Stomach (tissue), 9 donors: ENCODE data around the gene KIAA0232. TPM values are rescaled to one million over a fixed set of nuclear protein-coding genes. Genes with fewer than 3 reads are reported as not detected.

ENCODE experiments used
- DNase-seq, 2 donors: peaks; one replicate each; pipeline versions ENCODE4 v3.0.0 to v3.0.0-alpha.2; 2013 to 2019
- H3K27ac ChIP-seq, 5 donors: fragments of 200-600 bp in 4 of 5; sonication (generic) in 4 of 5; one replicate each; pipeline ENCODE4 v1.5.1; 2013 to 2019; ENCODE audit warnings: mild to moderate bottlenecking in 1 of 5, moderate library complexity in 1 of 5
- H3K27me3 ChIP-seq, 3 donors: fragments of 200-600 bp; sonication (generic); one replicate each; pipeline ENCODE4 v1.5.1; 2017 to 2019; ENCODE audit warnings: mixed run types in 1 of 3
- H3K36me3 ChIP-seq, 4 donors: fragments of 200-600 bp; sonication (generic); 1 replicate in 3 of 4; 2 replicates in 1 of 4; pipeline ENCODE4 v1.5.1; 2016 to 2019
- H3K4me1 ChIP-seq, 4 donors: fragments of 200-600 bp; sonication (generic); one replicate each; pipeline ENCODE4 v1.5.1; 2016 to 2019
- H3K4me3 ChIP-seq, 4 donors: fragments of 200-600 bp; sonication (generic) in 3 of 4; one replicate each; pipeline ENCODE4 v1.5.1; 2016 to 2019; ENCODE audit warnings: mild to moderate bottlenecking in 1 of 4
- H3K9me3 ChIP-seq, 4 donors: fragments of 200-600 bp; sonication (generic); one replicate each; pipeline ENCODE4 v1.5.1; 2016 to 2019
- CTCF ChIP-seq, 7 experiments: fragments of 450-650 bp in 4 of 7; fragments of 200-600 bp in 3 of 7; sonication (generic) in 3 of 7; IDR thresholded peaks; one replicate each; pipeline ENCODE4 v1.5.1; 2016 to 2019; ENCODE audit warnings: antibody characterized with exemption in 7 of 7, control low read depth in 2 of 7, mild to moderate bottlenecking in 1 of 7
- EP300 ChIP-seq: sonication (generic); formaldehyde crosslinking; IDR thresholded peaks from one replicate; pipeline ENCODE4 v1.6.1; 2017; ENCODE audit warnings: antibody characterized with exemption
- POLR2A ChIP-seq, 4 donors: fragments of 450-650 bp; IDR thresholded peaks; one replicate each; pipeline ENCODE4 v1.6.1; 2016; ENCODE audit warnings: antibody characterized with exemption in 4 of 4, control low read depth in 2 of 4, mild to moderate bottlenecking in 1 of 4, moderate library complexity in 1 of 4
- POLR2AphosphoS5 ChIP-seq, 3 donors: sonication (generic); formaldehyde crosslinking; IDR thresholded peaks; one replicate each; pipeline ENCODE4 v1.6.1; 2016; ENCODE audit warnings: antibody characterized with exemption in 3 of 3
- WGBS, 5 donors: extraction: QIAGEN DNeasy Blood & Tissue Kit in 3 of 5; methylation state at CpG; one replicate each; pipeline versions ENCODE4 v1.1.5 to v1.1.7; 2013 to 2018; 5-methylcytosine and 5-hydroxymethylcytosine counted together
- intact Hi-C: fragments of 100-400 bp; cut with DNase I; formaldehyde crosslinking; loops from one replicate; pipeline ENCODE4 v1.15.1; 2023; ENCODE audit warnings: low total_unique reads
- polyA plus RNA-seq, 3 donors: library from polyadenylated mRNA; stranded (reverse); fragments of 200-250 nt; gene quantifications; one replicate each; pipeline ENCODE4 v1.2.3, GENCODE V29; 2013
- total RNA-seq, 5 donors: library from RNA; depleted of rRNA; stranded (reverse); fragments of >200 nt; gene quantifications; one replicate each; pipeline versions ENCODE4 v1.1.0 to v1.2.3, GENCODE V29; 2014 to 2016
- donor health status: healthy with polysubstance abuse.
- donor health status: Bipolar disorder and iron deficiency.
- donor health status: healthy.

Gene KIAA0232
- total and polyA plus RNA-seq, 8 donors, result 5.1 to 48.1 (median 9.9) TPM

- Histone ChIP-seq H3K27ac (no peak overlapping the region), H3K4me1 (no peaks in the 10 kb centered on the region), H3K27me3 (no peaks in the 10 kb centered on the region), H3K4me3 (no peak overlapping the region), H3K9me3 (no peaks in the 10 kb centered on the region), H3K36me3 (no peaks in the 10 kb centered on the region)
- intact Hi-C loops, result no loop called here
- TF ChIP-seq EP300 (no peak), POLR2A (IDR thresholded peaks at IDR 0.05) (no peak)
- 85 to 88% (median 88%) methylated on average over 4 of the region's 4 CpGs for WGBS, 5 donors
- DNase-seq, result no peak
These were observed 42.6 kb upstream of the KIAA0232 start for GRCh38 chr4:6739920-6740319.

- H3K27ac ChIP-seq, result no peak overlapping the region
- H3K36me3 ChIP-seq, result no peaks in the 10 kb centered on the region
- intact Hi-C loops, result no loop called here
- H3K4me3 ChIP-seq, result no peak overlapping the region
- DNase-seq, result no peak
- H3K4me1 ChIP-seq, result no peaks in the 10 kb centered on the region
- no peaks in the 10 kb centered on the region for H3K27me3 ChIP-seq
- no peak for TF ChIP-seq POLR2AphosphoS5 (IDR thresholded peaks at IDR 0.05)
- no peak for TF ChIP-seq POLR2A (IDR thresholded peaks at IDR 0.05)
- no peaks in the 10 kb centered on the region for H3K9me3 ChIP-seq
- WGBS, 5 donors, result 88 to 94% (median 94%) methylated on average over 8 of the region's 8 CpGs
These were observed 42.2 kb upstream of the KIAA0232 start for GRCh38 chr4:6740347-6740746.

- peaks cover 2 to 16% (median 16%) of the 10 kb centered on the region in 4 donors for H3K4me1 ChIP-seq
- H3K4me3 ChIP-seq, result no peak overlapping the region
- H3K27ac ChIP-seq, result no peak overlapping the region
- no peaks in the 10 kb centered on the region for H3K9me3 ChIP-seq
- no peaks in the 10 kb centered on the region for H3K27me3 ChIP-seq
- WGBS, 5 donors, result 57 to 82% (median 66%) methylated on average over 2 of the region's 2 CpGs
- no peak for DNase-seq
- H3K36me3 ChIP-seq, result no peaks in the 10 kb centered on the region
- intact Hi-C loops, result no loop called here
- TF ChIP-seq POLR2A (IDR thresholded peaks at IDR 0.05), result no peak
- TF ChIP-seq EP300, result no peak
- TF ChIP-seq CTCF (IDR thresholded peaks at IDR 0.05), result no peak
- no peak for TF ChIP-seq POLR2AphosphoS5 (IDR thresholded peaks at IDR 0.05)
These were observed 40.0 kb upstream of the KIAA0232 start for GRCh38 chr4:6742507-6742906.

GRCh38 chr4:6742989-6743388 lies 39.5 kb upstream of the KIAA0232 start:
- DNase-seq, result no peak
- intact Hi-C loops, result no loop called here
- no peaks in the 10 kb centered on the region for H3K36me3 ChIP-seq

GRCh38 chr4:6746721-6747293 lies 35.7 kb upstream of the KIAA0232 start:
- Histone ChIP-seq H3K4me3 (no peak overlapping the region), H3K27me3 (no peaks in the 10 kb centered on the region), H3K27ac (peak overlapping the region; percentile 71 to 86 (median 79)), H3K9me3 (no peaks in the 10 kb centered on the region), H3K4me1 (peaks cover 31 to 59% (median 54%) of the 10 kb centered on the region in 4 donors), H3K36me3 (no peaks in the 10 kb centered on the region)
- WGBS, 5 donors, result 29 to 49% (median 44%) methylated on average over 15 to 20 of the region's 20 CpGs
- DNase-seq, result peak; percentile 88 to 90
- TF ChIP-seq CTCF (IDR thresholded peaks at IDR 0.05) (no peak), POLR2AphosphoS5 (IDR thresholded peaks at IDR 0.05) (peak in 2 of 3 donors; percentile 17 to 70)
- intact Hi-C loops, result no loop called here

More at GRCh38 chr4:6742989-6743388, 39.5 kb upstream of the KIAA0232 start:
- WGBS, 5 donors, result 77 to 87% (median 80%) methylated on average over 11 of the region's 11 CpGs
- H3K4me1 ChIP-seq, result peaks cover 7 to 21% (median 21%) of the 10 kb centered on the region in 4 donors
- no peak overlapping the region for H3K27ac ChIP-seq
- H3K4me3 ChIP-seq, result no peak overlapping the region
- H3K27me3 ChIP-seq, result no peaks in the 10 kb centered on the region
- H3K9me3 ChIP-seq, result no peaks in the 10 kb centered on the region
- TF ChIP-seq CTCF (IDR thresholded peaks at IDR 0.05), result no peak
- no peak for TF ChIP-seq POLR2A (IDR thresholded peaks at IDR 0.05)
- no peak for TF ChIP-seq POLR2AphosphoS5 (IDR thresholded peaks at IDR 0.05)
- no peak for TF ChIP-seq EP300
